CD4-positive, alpha-beta T cell treated with Interleukin-17A for 4 hours (primary cell): ENCODE data around the gene C1orf74.

ENCODE experiments used
- DNase-seq: peaks from one replicate; pipeline ENCODE4 v3.0.0-alpha.2; 2020; ENCODE audit warnings: mixed read lengths

C1orf74 gene

GRCh38 chr1:209769171-209769904 is 15.0 kb downstream of the C1orf74 start:
- peak; percentile 85 for DNase-seq

- peak; percentile 86 for DNase-seq
Observed at GRCh38 chr1:209768354-209768774, 16.0 kb downstream of the C1orf74 start.

- no peak for DNase-seq
Observed at GRCh38 chr1:209767706-209768105, 16.7 kb downstream of the C1orf74 start.

- DNase-seq: no peak
Observed at GRCh38 chr1:209767096-209767495, 17.3 kb downstream of the C1orf74 start.

- no peak for DNase-seq
Observed at GRCh38 chr1:209766051-209766450, 18.3 kb downstream of the C1orf74 start.

- DNase-seq: no peak
Observed at GRCh38 chr1:209761011-209761635, 23.2 kb downstream of the C1orf74 start.

- no peak for DNase-seq
Observed at GRCh38 chr1:209759829-209760359, 24.5 kb downstream of the C1orf74 start.

GRCh38 chr1:209758400-209758799 is 26.0 kb downstream of the C1orf74 start:
- peak; percentile 41 for DNase-seq

- peak; percentile 59 for DNase-seq
Observed at GRCh38 chr1:209756615-209757445, 27.5 kb downstream of the C1orf74 start.

GRCh38 chr1:209755926-209756614 is 28.3 kb downstream of the C1orf74 start, which contains the start of gene TRAF3IP3:
TRAF3IP3 (plus strand) TSS chr1:209756053; CDS start chr1:209760040, 3,987 bp downstream.
- DNase-seq: peak; percentile 81

- DNase-seq: no peak
Observed at GRCh38 chr1:209755256-209755655, 29.1 kb downstream of the C1orf74 start.

GRCh38 chr1:209752890-209753289 is 31.5 kb downstream of the C1orf74 start:
- no peak for DNase-seq

GRCh38 chr1:209751627-209752231 is 32.6 kb downstream of the C1orf74 start:
- peak; percentile 46 for DNase-seq

GRCh38 chr1:209749670-209750323 is 34.6 kb downstream of the C1orf74 start:
- no peak for DNase-seq

GRCh38 chr1:209749205-209749604 is 35.2 kb downstream of the C1orf74 start:
- DNase-seq: no peak

- peak; percentile 11 for DNase-seq
Observed at GRCh38 chr1:209748620-209749019, 35.7 kb downstream of the C1orf74 start.

- DNase-seq: peak; percentile 87
Observed at GRCh38 chr1:209747580-209748262, 36.6 kb downstream of the C1orf74 start.

GRCh38 chr1:209746451-209747165 is 37.8 kb downstream of the C1orf74 start:
- no peak for DNase-seq

GRCh38 chr1:209743145-209743482 is 41.2 kb downstream of the C1orf74 start:
- no peak for DNase-seq

GRCh38 chr1:209742409-209743144 is 41.8 kb downstream of the C1orf74 start:
- no peak for DNase-seq
